ENCODE measurements around the gene AUTS2.

Gene AUTS2

GRCh38 chr7:70607759-70608158, 1009.5 kb downstream of the AUTS2 start:
- no peak overlapping the region for H3K27ac ChIP-seq (ENCODE audit: extremely low read depth, low read depth, low read length)
- H3K4me3 ChIP-seq (ENCODE audit: low read depth, low read length): no peak overlapping the region
- no peaks in the 10 kb centered on the region for H3K9me3 ChIP-seq (ENCODE audit: control insufficient read depth, insufficient read depth, low read depth, low read length)
- POLR2A ChIA-PET: no interaction called here
- CTCF ChIA-PET: no interaction called here
- TF ChIP-seq, protein P1, sequence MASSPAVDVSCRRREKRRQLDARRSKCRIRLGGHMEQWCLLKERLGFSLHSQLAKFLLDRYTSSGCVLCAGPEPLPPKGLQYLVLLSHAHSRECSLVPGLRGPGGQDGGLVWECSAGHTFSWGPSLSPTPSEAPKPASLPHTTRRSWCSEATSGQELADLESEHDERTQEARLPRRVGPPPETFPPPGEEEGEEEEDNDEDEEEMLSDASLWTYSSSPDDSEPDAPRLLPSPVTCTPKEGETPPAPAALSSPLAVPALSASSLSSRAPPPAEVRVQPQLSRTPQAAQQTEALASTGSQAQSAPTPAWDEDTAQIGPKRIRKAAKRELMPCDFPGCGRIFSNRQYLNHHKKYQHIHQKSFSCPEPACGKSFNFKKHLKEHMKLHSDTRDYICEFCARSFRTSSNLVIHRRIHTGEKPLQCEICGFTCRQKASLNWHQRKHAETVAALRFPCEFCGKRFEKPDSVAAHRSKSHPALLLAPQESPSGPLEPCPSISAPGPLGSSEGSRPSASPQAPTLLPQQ (tag by site-specific recombination; IDR thresholded peaks at IDR 0.05): no peak
- TF ChIP-seq ZNF366 (tag by site-specific recombination; conservative IDR thresholded peaks at IDR 0.05): no peak
- no peak for TF ChIP-seq ZNF112 (tag by site-specific recombination; IDR thresholded peaks at IDR 0.05)
- TF ChIP-seq SP2 (tag by site-specific recombination; IDR thresholded peaks at IDR 0.05): no peak
- TF ChIP-seq, protein P2, sequence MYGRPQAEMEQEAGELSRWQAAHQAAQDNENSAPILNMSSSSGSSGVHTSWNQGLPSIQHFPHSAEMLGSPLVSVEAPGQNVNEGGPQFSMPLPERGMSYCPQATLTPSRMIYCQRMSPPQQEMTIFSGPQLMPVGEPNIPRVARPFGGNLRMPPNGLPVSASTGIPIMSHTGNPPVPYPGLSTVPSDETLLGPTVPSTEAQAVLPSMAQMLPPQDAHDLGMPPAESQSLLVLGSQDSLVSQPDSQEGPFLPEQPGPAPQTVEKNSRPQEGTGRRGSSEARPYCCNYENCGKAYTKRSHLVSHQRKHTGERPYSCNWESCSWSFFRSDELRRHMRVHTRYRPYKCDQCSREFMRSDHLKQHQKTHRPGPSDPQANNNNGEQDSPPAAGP (tag by site-specific recombination; IDR thresholded peaks at IDR 0.05): no peak
- no peak for TF ChIP-seq ZNF449 (tag by site-specific recombination; IDR thresholded peaks at IDR 0.05)
- TF ChIP-seq ZBTB21 (tag by site-specific recombination; IDR thresholded peaks at IDR 0.05): no peak
- TF ChIP-seq, protein P3, sequence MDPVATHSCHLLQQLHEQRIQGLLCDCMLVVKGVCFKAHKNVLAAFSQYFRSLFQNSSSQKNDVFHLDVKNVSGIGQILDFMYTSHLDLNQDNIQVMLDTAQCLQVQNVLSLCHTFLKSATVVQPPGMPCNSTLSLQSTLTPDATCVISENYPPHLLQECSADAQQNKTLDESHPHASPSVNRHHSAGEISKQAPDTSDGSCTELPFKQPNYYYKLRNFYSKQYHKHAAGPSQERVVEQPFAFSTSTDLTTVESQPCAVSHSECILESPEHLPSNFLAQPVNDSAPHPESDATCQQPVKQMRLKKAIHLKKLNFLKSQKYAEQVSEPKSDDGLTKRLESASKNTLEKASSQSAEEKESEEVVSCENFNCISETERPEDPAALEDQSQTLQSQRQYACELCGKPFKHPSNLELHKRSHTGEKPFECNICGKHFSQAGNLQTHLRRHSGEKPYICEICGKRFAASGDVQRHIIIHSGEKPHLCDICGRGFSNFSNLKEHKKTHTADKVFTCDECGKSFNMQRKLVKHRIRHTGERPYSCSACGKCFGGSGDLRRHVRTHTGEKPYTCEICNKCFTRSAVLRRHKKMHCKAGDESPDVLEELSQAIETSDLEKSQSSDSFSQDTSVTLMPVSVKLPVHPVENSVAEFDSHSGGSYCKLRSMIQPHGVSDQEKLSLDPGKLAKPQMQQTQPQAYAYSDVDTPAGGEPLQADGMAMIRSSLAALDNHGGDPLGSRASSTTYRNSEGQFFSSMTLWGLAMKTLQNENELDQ (tag by site-specific recombination; IDR thresholded peaks at IDR 0.05; ENCODE audit: low read depth): no peak
- TF ChIP-seq ZSCAN30 (tag by site-specific recombination; IDR thresholded peaks at IDR 0.05): no peak
- TF ChIP-seq, protein P4, sequence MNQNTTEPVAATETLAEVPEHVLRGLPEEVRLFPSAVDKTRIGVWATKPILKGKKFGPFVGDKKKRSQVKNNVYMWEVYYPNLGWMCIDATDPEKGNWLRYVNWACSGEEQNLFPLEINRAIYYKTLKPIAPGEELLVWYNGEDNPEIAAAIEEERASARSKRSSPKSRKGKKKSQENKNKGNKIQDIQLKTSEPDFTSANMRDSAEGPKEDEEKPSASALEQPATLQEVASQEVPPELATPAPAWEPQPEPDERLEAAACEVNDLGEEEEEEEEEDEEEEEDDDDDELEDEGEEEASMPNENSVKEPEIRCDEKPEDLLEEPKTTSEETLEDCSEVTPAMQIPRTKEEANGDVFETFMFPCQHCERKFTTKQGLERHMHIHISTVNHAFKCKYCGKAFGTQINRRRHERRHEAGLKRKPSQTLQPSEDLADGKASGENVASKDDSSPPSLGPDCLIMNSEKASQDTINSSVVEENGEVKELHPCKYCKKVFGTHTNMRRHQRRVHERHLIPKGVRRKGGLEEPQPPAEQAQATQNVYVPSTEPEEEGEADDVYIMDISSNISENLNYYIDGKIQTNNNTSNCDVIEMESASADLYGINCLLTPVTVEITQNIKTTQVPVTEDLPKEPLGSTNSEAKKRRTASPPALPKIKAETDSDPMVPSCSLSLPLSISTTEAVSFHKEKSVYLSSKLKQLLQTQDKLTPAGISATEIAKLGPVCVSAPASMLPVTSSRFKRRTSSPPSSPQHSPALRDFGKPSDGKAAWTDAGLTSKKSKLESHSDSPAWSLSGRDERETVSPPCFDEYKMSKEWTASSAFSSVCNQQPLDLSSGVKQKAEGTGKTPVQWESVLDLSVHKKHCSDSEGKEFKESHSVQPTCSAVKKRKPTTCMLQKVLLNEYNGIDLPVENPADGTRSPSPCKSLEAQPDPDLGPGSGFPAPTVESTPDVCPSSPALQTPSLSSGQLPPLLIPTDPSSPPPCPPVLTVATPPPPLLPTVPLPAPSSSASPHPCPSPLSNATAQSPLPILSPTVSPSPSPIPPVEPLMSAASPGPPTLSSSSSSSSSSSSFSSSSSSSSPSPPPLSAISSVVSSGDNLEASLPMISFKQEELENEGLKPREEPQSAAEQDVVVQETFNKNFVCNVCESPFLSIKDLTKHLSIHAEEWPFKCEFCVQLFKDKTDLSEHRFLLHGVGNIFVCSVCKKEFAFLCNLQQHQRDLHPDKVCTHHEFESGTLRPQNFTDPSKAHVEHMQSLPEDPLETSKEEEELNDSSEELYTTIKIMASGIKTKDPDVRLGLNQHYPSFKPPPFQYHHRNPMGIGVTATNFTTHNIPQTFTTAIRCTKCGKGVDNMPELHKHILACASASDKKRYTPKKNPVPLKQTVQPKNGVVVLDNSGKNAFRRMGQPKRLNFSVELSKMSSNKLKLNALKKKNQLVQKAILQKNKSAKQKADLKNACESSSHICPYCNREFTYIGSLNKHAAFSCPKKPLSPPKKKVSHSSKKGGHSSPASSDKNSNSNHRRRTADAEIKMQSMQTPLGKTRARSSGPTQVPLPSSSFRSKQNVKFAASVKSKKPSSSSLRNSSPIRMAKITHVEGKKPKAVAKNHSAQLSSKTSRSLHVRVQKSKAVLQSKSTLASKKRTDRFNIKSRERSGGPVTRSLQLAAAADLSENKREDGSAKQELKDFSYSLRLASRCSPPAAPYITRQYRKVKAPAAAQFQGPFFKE (tag by site-specific recombination; IDR thresholded peaks at IDR 0.05; ENCODE audit: borderline replicate concordance): no peak
- no peak for TF ChIP-seq ZSCAN4 (tag by site-specific recombination; IDR thresholded peaks at IDR 0.05)
- no peak for TF ChIP-seq OSR2 (tag by site-specific recombination; IDR thresholded peaks at IDR 0.05)
- TF ChIP-seq ZNF37A (tag by site-specific recombination; IDR thresholded peaks at IDR 0.05): no peak
- TF ChIP-seq ZNF23 (tag by site-specific recombination; IDR thresholded peaks at IDR 0.05; ENCODE audit: borderline replicate concordance): no peak
- TF ChIP-seq FEZF1 (tag by site-specific recombination; IDR thresholded peaks at IDR 0.05): no peak
- H3K4me1 ChIP-seq (ENCODE audit: control insufficient read depth, insufficient read depth, low read length): no peaks in the 10 kb centered on the region
- H3K36me3 ChIP-seq (ENCODE audit: control insufficient read depth in 2 of 2, insufficient read depth in 1 of 2, low read length in 2 of 2): no peaks in the 10 kb centered on the region
